Spleen (tissue), 7 donors: ENCODE results near the gene DNAH6.

Experiments
- CTCF ChIP-seq, 11 experiments: fragments of 200-600 bp in 7 of 11; fragments of 450-650 bp in 4 of 11; sonication (generic) in 4 of 11; IDR thresholded peaks in 8 of 11; conservative IDR thresholded peaks in 3 of 11; 1 replicate in 7 of 11; 2 replicates in 4 of 11; pipeline versions ENCODE4 v1.4.0 to v1.8.0; 2016 to 2021; ENCODE audit warnings: antibody characterized with exemption in 11 of 11, inconsistent platforms in 4 of 11, mild to moderate bottlenecking in 1 of 11
- POLR2A ChIP-seq, 3 donors: fragments of 450-650 bp; IDR thresholded peaks; one replicate each; pipeline ENCODE4 v1.5.1; 2017; ENCODE audit warnings: antibody characterized with exemption in 3 of 3, mild to moderate bottlenecking in 1 of 3
- POLR2AphosphoS5 ChIP-seq, 3 donors: sonication (generic); formaldehyde crosslinking; IDR thresholded peaks; one replicate each; pipeline ENCODE4 v1.5.1; 2017; ENCODE audit warnings: antibody characterized with exemption in 3 of 3
- donor health status: DM: no; HTN: no; CAD: no; lungs with moderate emphysema.
- donor health status: DM: no; HTN: no; CAD: no.
- donor health status: DM: no; HTN: no; CAD: no.

GRCh38 chr2:84550916-84551315 lies 34.6 kb downstream of the DNAH6 start:
- TF ChIP-seq CTCF (IDR thresholded peaks at IDR 0.05 in 8 of 11, conservative IDR thresholded peaks at IDR 0.05 in 3 of 11) (no peak), POLR2A (IDR thresholded peaks at IDR 0.05) (no peak), POLR2AphosphoS5 (IDR thresholded peaks at IDR 0.05) (no peak)
